Neuronal stem cell (in vitro differentiated cells): ENCODE results near the gene CDR2L.
"Not testable (repeated sequence)": the region's sequence is repeated elsewhere in the genome, so short reads cannot be mapped to it uniquely, and the experiment has no call there.

Experiments used
- DNase-seq: peaks from one replicate; pipeline ENCODE4 v3.0.0-alpha.2; 2013; ENCODE audit warnings: low spot score
- H2AFZ ChIP-seq: one replicate; pipeline ENCODE4 v1.6.1; 2013; ENCODE audit warnings: mild to moderate bottlenecking, low read length, inconsistent platforms
- H2AK5ac ChIP-seq: 2 replicates; pipeline ENCODE4 v1.6.1; 2013; ENCODE audit warnings: low read depth, mild to moderate bottlenecking, inconsistent platforms, low read length, moderate library complexity, mixed read lengths
- H2BK120ac ChIP-seq: 2 replicates; pipeline ENCODE4 v1.6.1; 2013; ENCODE audit warnings: low read depth, mild to moderate bottlenecking, inconsistent platforms, low read length, moderate library complexity, mixed read lengths
- H2BK12ac ChIP-seq: one replicate; pipeline ENCODE4 v1.6.1; 2013; ENCODE audit warnings: low read length, inconsistent platforms
- H2BK15ac ChIP-seq: 2 replicates; pipeline ENCODE4 v1.6.1; 2013; ENCODE audit warnings: mild to moderate bottlenecking, low read length, inconsistent platforms, mixed read lengths
- H2BK5ac ChIP-seq: one replicate; pipeline ENCODE4 v1.6.1; 2013; ENCODE audit warnings: inconsistent platforms, mild to moderate bottlenecking, low read length, moderate library complexity
- H3K14ac ChIP-seq: one replicate; pipeline ENCODE4 v1.6.1; 2013; ENCODE audit warnings: low read length, inconsistent platforms
- H3K18ac ChIP-seq: 2 replicates; pipeline ENCODE4 v1.6.1; 2013; ENCODE audit warnings: low read length, inconsistent platforms
- H3K23ac ChIP-seq: 2 replicates; pipeline ENCODE4 v1.6.1; 2013; ENCODE audit warnings: low read depth, mild to moderate bottlenecking, mixed read lengths, low read length, inconsistent platforms; ENCODE audit not compliant: poor library complexity
- H3K27ac ChIP-seq: replicated peaks from 3 replicates; pipeline ENCODE4 v1.5.1; 2013; ENCODE audit warnings: low read length, inconsistent platforms
- H3K27me3 ChIP-seq, 3 experiments: 2 replicates each; pipeline ENCODE4 v1.6.1; 2013; ENCODE audit warnings: low read length in 3 of 3, mild to moderate bottlenecking in 2 of 3, inconsistent platforms in 1 of 3, low read depth in 1 of 3, mixed read lengths in 1 of 3, moderate library complexity in 1 of 3; ENCODE audit not compliant: control insufficient read depth in 3 of 3, insufficient read depth in 3 of 3
- H3K36me3 ChIP-seq, 2 donors: replicated peaks in 1 of 2; 2 replicates each; pipeline ENCODE4 v1.6.1; 2013; ENCODE audit warnings: low read length in 2 of 2; ENCODE audit not compliant: control insufficient read depth in 2 of 2, insufficient read depth in 2 of 2
- H3K4ac ChIP-seq: 2 replicates; pipeline ENCODE4 v1.6.1; 2013; ENCODE audit warnings: inconsistent platforms, mild to moderate bottlenecking, low read length, moderate library complexity
- H3K4me1 ChIP-seq, 2 donors: 1 replicate in 1 of 2; 2 replicates in 1 of 2; pipeline ENCODE4 v1.6.1; 2013; ENCODE audit warnings: low read length in 2 of 2, low read depth in 1 of 2; ENCODE audit not compliant: control insufficient read depth in 2 of 2, insufficient read depth in 1 of 2
- H3K4me2 ChIP-seq: one replicate; pipeline ENCODE4 v1.6.1; 2013; ENCODE audit warnings: mild to moderate bottlenecking, low read length, inconsistent platforms; ENCODE audit not compliant: insufficient read depth, poor library complexity, severe bottlenecking
- H3K4me3 ChIP-seq, 2 donors: 2 replicates each; pipeline ENCODE4 v1.5.1; 2013; ENCODE audit warnings: low read length in 2 of 2, mild to moderate bottlenecking in 2 of 2, inconsistent platforms in 1 of 2, moderate library complexity in 1 of 2
- H3K79me1 ChIP-seq: one replicate; pipeline ENCODE4 v1.6.1; 2013; ENCODE audit warnings: low read depth, mild to moderate bottlenecking, inconsistent platforms, low read length, moderate library complexity
- H3K9ac ChIP-seq: one replicate; pipeline ENCODE4 v1.6.1; 2013; ENCODE audit warnings: mild to moderate bottlenecking, low read depth, low read length, inconsistent platforms; ENCODE audit not compliant: poor library complexity
- H3K9me3 ChIP-seq, 2 donors: replicated peaks in 1 of 2; 2 replicates each; pipeline versions ENCODE3 to v1.6.1; 2013; ENCODE audit warnings: low read length in 2 of 2, mild to moderate bottlenecking in 2 of 2, inconsistent platforms in 1 of 2, low read depth in 1 of 2, mixed read lengths in 1 of 2, moderate library complexity in 1 of 2; ENCODE audit not compliant: control insufficient read depth in 2 of 2, insufficient read depth in 1 of 2
- H4K8ac ChIP-seq: one replicate; pipeline ENCODE4 v1.6.1; 2013; ENCODE audit warnings: low read depth, mild to moderate bottlenecking, inconsistent platforms, low read length, moderate library complexity
- H4K91ac ChIP-seq: one replicate; pipeline ENCODE4 v1.6.1; 2013; ENCODE audit warnings: low read length, low read depth, mild to moderate bottlenecking, inconsistent platforms; ENCODE audit not compliant: poor library complexity
- WGBS, 2 donors: extraction: QIAGEN DNeasy Blood & Tissue Kit; methylation state at CpG; one replicate each; pipeline ENCODE4 v1.1.7; 2013; ENCODE audit warnings: missing lambda C conversion rate in 2 of 2, mixed read lengths in 1 of 2; ENCODE audit not compliant: insufficient read length in 2 of 2, insufficient replicate concordance in 1 of 2; ENCODE audit errors: extremely low coverage in 2 of 2; 5-methylcytosine and 5-hydroxymethylcytosine counted together

CDR2L gene

DNA sequence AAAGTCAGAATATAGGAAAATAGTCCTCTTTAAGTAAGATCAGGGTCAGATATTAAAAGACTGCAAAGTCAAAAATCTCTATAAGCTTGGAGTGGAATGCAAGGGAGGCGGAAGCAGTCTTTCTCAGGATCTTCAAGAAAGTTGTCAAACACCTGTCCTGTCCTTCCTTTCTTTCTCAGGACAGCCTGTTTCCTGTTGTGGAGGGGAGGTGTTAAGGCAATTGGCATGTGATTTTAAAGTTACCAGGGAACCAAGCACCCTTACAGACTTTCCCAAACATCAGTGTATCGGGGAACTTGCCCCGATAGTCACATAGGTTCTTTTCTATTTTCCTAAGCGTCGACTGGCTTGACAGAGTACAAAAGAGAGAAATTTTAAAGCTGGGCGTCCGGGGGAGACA, 57.3 kb downstream of the CDR2L start:
- no peak for DNase-seq
- Histone ChIP-seq H2AK5ac (no peak overlapping the region), H4K91ac (no peak overlapping the region), H3K9ac (no peak overlapping the region), H3K79me1 (peaks cover 5% of the 10 kb centered on the region), H4K8ac (no peak overlapping the region), H2BK5ac (no peak overlapping the region), H3K14ac (no peak overlapping the region), H3K4me1 (peaks cover 7 to 8% of the 10 kb centered on the region in 2 donors), H3K4me2 (no peak overlapping the region), H2BK120ac (no peak overlapping the region), H3K23ac (no peak overlapping the region), H3K27me3 (no peaks in the 10 kb centered on the region), H2BK15ac (no peak overlapping the region), H3K9me3 (no peaks in the 10 kb centered on the region), H2BK12ac (no peak overlapping the region), H3K18ac (no peak overlapping the region), H3K4ac (no peak overlapping the region), H3K27ac (no peak overlapping the region), H2AFZ (no peak overlapping the region), H3K36me3 (peaks cover 8 to 40% of the 10 kb centered on the region in 2 donors), H3K4me3 (no peak overlapping the region)
- WGBS, 2 donors, result no CpG with 5 or more reads among the region's 7 CpGs

DNA sequence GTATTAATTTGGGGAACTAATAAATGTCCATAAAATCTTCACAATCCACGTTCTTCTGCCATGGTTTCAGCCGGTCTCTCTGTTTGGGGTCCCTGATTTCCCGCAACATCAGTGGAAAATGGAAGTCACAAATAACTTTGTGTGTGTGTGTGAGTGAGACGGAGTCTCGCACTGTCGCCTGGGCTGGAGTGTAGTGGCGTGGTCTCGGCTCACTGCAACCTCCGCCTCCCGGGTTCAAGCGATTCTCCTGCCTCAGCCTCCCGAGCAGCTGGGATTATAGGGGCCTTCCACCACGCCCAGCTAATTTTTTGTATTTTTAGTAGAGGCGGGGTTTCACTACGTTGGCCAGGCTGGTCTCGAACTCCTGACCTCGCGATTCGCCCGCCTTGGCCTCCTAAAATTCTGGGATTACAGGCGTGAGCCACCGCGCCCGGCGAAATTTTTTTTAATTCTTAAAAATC, 58.5 kb downstream of the CDR2L start:
- H3K18ac ChIP-seq, H4K91ac ChIP-seq, DNase-seq, H3K23ac ChIP-seq, H2BK12ac ChIP-seq, H3K27me3 ChIP-seq, H3K9ac ChIP-seq, H3K14ac ChIP-seq, H2AK5ac ChIP-seq, H3K4ac ChIP-seq, H2BK15ac ChIP-seq, H3K27ac ChIP-seq, H3K4me1 ChIP-seq, H2BK120ac ChIP-seq, H4K8ac ChIP-seq, H3K79me1 ChIP-seq, H3K9me3 ChIP-seq: not testable (repeated sequence)
- Histone ChIP-seq H3K4me2 (peak overlapping the region; percentile 64), H2BK5ac (peak overlapping the region; percentile 70), H2AFZ (peak overlapping the region; percentile 97), H3K4me3 (peak overlapping the region; percentile 92 to 99), H3K36me3 (peaks cover 8 to 39% of the 10 kb centered on the region in 2 donors)
- WGBS, 2 donors, result no CpG with 5 or more reads among the region's 25 CpGs

DNA sequence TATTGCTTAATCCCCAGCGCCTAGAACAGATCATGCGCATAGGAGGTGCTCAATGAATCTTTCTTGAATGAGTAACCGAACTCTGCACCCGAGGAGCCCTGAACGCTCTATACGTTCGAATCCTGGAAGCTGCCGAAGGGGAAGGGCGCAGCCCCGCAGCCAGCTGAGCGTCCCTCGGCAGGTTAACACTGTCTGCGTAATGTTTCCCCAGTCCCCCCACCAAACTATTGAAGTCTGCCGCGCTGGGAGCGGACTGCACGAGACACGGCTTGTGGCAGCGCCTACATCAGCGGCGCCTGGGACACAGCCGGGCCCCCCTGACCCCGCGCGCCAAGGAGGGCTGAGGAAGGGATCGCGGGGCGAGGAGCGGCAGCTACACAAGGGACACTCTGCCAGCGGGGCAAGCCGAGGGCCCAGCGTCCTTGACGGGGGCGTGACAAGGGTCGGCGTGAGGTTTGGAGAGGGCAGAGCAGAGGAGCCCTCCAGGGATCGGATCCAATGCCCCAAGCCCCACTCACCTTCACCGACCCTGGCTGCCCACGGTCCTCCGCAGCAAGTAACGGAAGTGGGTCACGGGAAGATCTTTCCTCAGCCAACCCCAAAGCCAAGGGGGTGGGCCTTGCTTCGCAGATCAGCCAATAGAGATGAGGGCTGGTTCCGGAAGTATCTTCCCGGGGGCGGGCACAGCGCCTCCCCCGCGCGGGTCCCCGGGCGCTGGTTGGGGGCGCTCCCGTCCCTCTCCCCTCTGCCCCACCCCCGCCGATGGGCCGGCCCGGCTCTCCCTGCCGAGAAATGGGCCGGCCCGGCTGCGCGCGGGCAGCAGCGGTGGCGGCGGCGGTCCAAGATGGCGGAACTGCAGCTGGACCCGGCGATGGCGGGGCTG, 59.2 kb downstream of the CDR2L start, which contains the start of the genes ATP5PD and KCTD2:
ATP5PD (minus strand) TSS at position 563 of the 883 bp plus-strand sequence. CDS start 4,319 bp downstream, outside the sequence.
KCTD2 (plus strand) TSS at position 819 of the 883 bp plus-strand sequence; CDS start at position 845, 26 bp downstream.
- H3K4me2 ChIP-seq, result peak within 1 kb of the TSS; percentile 98
- peak within 1 kb of the TSS; percentile 21 for H2AK5ac ChIP-seq
- H2BK120ac ChIP-seq, result no peak within 1 kb of the TSS
- H3K27ac ChIP-seq, result peak within 1 kb of the TSS; percentile 79
- no peak within 1 kb of the TSS for H2BK15ac ChIP-seq
- H3K36me3 ChIP-seq, result peaks cover 8 to 39% of the 10 kb centered on the region in 2 donors
- peaks cover 7 to 8% of the 10 kb centered on the region in 2 donors for H3K4me1 ChIP-seq
- peak within 1 kb of the TSS; percentile 98 for H3K9ac ChIP-seq
- WGBS, 2 donors, result no CpG with 5 or more reads among the region's 72 CpGs
- H2AFZ ChIP-seq, result peak within 1 kb of the TSS; percentile 97
- H3K18ac ChIP-seq, result peak within 1 kb of the TSS; percentile 99
- no peak within 1 kb of the TSS for H4K91ac ChIP-seq
- peak within 1 kb of the TSS; percentile 91 for H3K14ac ChIP-seq
- H3K27me3 ChIP-seq, result no peaks in the 10 kb centered on the region
- DNase-seq, result peak; percentile 94
- H2BK5ac ChIP-seq, result peak within 1 kb of the TSS; percentile 82
- peak within 1 kb of the TSS; percentile 99 for H3K23ac ChIP-seq
- H3K79me1 ChIP-seq, result peaks cover 3% of the 10 kb centered on the region
- peak within 1 kb of the TSS; percentile 65 for H4K8ac ChIP-seq
- peak within 1 kb of the TSS; percentile 92 to 99 for H3K4me3 ChIP-seq
- H3K9me3 ChIP-seq, result no peaks in the 10 kb centered on the region
- peak within 1 kb of the TSS; percentile 58 for H2BK12ac ChIP-seq
- H3K4ac ChIP-seq, result no peak within 1 kb of the TSS
